HEK293 (cell line): ENCODE data around the gene IL2RG.

Source experiments
- CTCF ChIA-PET: fragments of 350-600 bp; formaldehyde crosslinking; extraction: SDS; loops from one replicate; lab custom pipeline; 2021; ENCODE audit warnings: antibody characterized with exemption; lab: Yijun Ruan, JAX
- POLR2A ChIA-PET: fragments of 300-600 bp; formaldehyde crosslinking; extraction: SDS; loops from one replicate; lab custom pipeline; 2020; ENCODE audit warnings: antibody characterized with exemption, inconsistent platforms; lab: Yijun Ruan, JAX
- H3K27ac ChIP-seq: fragments of 200-500 bp; sonication (Bioruptor generic); 2 replicates; pipeline ENCODE4 v1.5.1; 2014; ENCODE audit warnings: low read depth, low read length, control low read depth, inconsistent platforms; ENCODE audit errors: extremely low read depth
- H3K36me3 ChIP-seq, 2 experiments: fragments of 200-500 bp in 1 of 2; sonication (Bioruptor generic) in 1 of 2; 1 replicate in 1 of 2; 2 replicates in 1 of 2; pipeline ENCODE4 v1.5.1; 2014 to 2017; ENCODE audit warnings: inconsistent platforms in 2 of 2, low read length in 2 of 2; ENCODE audit not compliant: control insufficient read depth in 2 of 2, insufficient read depth in 1 of 2
- H3K4me1 ChIP-seq: fragments of 200-500 bp; sonication (Bioruptor generic); 2 replicates; pipeline ENCODE4 v1.5.1; 2014; ENCODE audit warnings: mild to moderate bottlenecking, low read length, inconsistent platforms; ENCODE audit not compliant: control insufficient read depth, insufficient read depth
- H3K4me3 ChIP-seq: 2 replicates; pipeline ENCODE4 v1.5.1; 2011; ENCODE audit warnings: low read depth, mild to moderate bottlenecking, control low read depth, low read length, moderate library complexity
- H3K9me3 ChIP-seq: fragments of 200-500 bp; sonication (Bioruptor generic); 2 replicates; pipeline ENCODE4 v1.5.1; 2014; ENCODE audit warnings: low read depth, low read length, inconsistent platforms; ENCODE audit not compliant: control insufficient read depth, insufficient read depth
- CTCF ChIP-seq: fragments of 450-650 bp; formaldehyde crosslinking; IDR thresholded peaks from 2 replicates; pipeline ENCODE4 v1.5.1; 2016; ENCODE audit warnings: missing biosample characterization, missing genetic modification characterization
- GLIS2 ChIP-seq: fragments of 450-650 bp; formaldehyde crosslinking; IDR thresholded peaks from 2 replicates; pipeline ENCODE4 v1.5.1; 2016; ENCODE audit warnings: missing biosample characterization, missing genetic modification characterization
- HIC1 ChIP-seq: fragments of 450-650 bp; formaldehyde crosslinking; IDR thresholded peaks from 2 replicates; pipeline ENCODE4 v1.5.1; 2016; ENCODE audit warnings: missing biosample characterization, missing genetic modification characterization
- KLF17 ChIP-seq: fragments of 450-650 bp; formaldehyde crosslinking; IDR thresholded peaks from 2 replicates; pipeline ENCODE4 v1.5.1; 2016; ENCODE audit warnings: missing biosample characterization, missing genetic modification characterization
- TSHZ1 ChIP-seq: fragments of 450-650 bp; formaldehyde crosslinking; IDR thresholded peaks from 2 replicates; pipeline ENCODE4 v1.5.1; 2016; ENCODE audit warnings: missing biosample characterization, missing genetic modification characterization, borderline replicate concordance
- ZBTB7A ChIP-seq: fragments of 450-650 bp; formaldehyde crosslinking; IDR thresholded peaks from 2 replicates; pipeline ENCODE4 v1.5.1; 2016; ENCODE audit warnings: low read depth, missing biosample characterization, missing genetic modification characterization
- ZIC2 ChIP-seq: fragments of 450-650 bp; formaldehyde crosslinking; IDR thresholded peaks from 2 replicates; pipeline ENCODE4 v1.5.1; 2016; ENCODE audit warnings: missing biosample characterization, missing genetic modification characterization
- ZNF140 ChIP-seq: fragments of 450-650 bp; formaldehyde crosslinking; IDR thresholded peaks from 2 replicates; pipeline ENCODE4 v1.5.1; 2016; ENCODE audit warnings: missing biosample characterization, missing genetic modification characterization
- ZNF221 ChIP-seq: fragments of 450-650 bp; formaldehyde crosslinking; IDR thresholded peaks from 2 replicates; pipeline ENCODE4 v1.5.1; 2017; ENCODE audit warnings: missing biosample characterization, missing genetic modification characterization, borderline replicate concordance
- ZNF514 ChIP-seq: fragments of 450-650 bp; formaldehyde crosslinking; IDR thresholded peaks from 2 replicates; pipeline ENCODE4 v1.5.1; 2016; ENCODE audit warnings: missing biosample characterization, missing genetic modification characterization
- ZNF791 ChIP-seq: fragments of 450-650 bp; formaldehyde crosslinking; IDR thresholded peaks from 2 replicates; pipeline ENCODE4 v1.5.1; 2016; ENCODE audit warnings: missing biosample characterization, missing genetic modification characterization
- ZSCAN5A ChIP-seq: fragments of 450-650 bp; formaldehyde crosslinking; IDR thresholded peaks from 2 replicates; pipeline ENCODE4 v1.5.1; 2016; ENCODE audit warnings: missing biosample characterization, missing genetic modification characterization

IL2RG gene

GRCh38 chrX:71100581-71101505 is 10.5 kb downstream of the IL2RG start:
- CTCF ChIA-PET = interaction anchor here (0.5 to 0.7 kb wide), 2 partner anchors 99 to 811 kb away, joined by 4 to 5 read pairs; partner anchors contain the start of genes KIF4A and PDZD11
- H3K27ac ChIP-seq = no peak overlapping the region

GRCh38 chrX:71099736-71100135 is 11.6 kb downstream of the IL2RG start:
- H3K4me3 ChIP-seq = no peak overlapping the region
- no peak for TF ChIP-seq ZNF514 (tag by site-specific recombination)
- TF ChIP-seq ZIC2 (tag by site-specific recombination) = peak; percentile 29; the same call in 1 of the 2 replicates
- TF ChIP-seq, all 188 proteins: peak for 1
- POLR2A ChIA-PET = interaction anchor here (1.2 kb wide), 2 partner anchors 19 to 27 kb away, joined by 3 to 6 read pairs; partner anchors contain the start of gene MED12
- Histone ChIP-seq H3K4me1 (peaks cover 3% of the 10 kb centered on the region; the same call in 1 of the 2 replicates), H3K9me3 (no peaks in the 10 kb centered on the region), H3K36me3 (peaks cover 0 to 17% of the 10 kb centered on the region in 2 experiments; a peak in 1 of 3 replicates), H3K27ac (no peak overlapping the region)
- CTCF ChIA-PET = interaction anchor here (1.0 to 1.3 kb wide), 2 partner anchors 30 to 79 kb away, joined by 3 to 4 read pairs; no protein-coding TSS in a partner anchor

More at GRCh38 chrX:71100581-71101505, 10.5 kb downstream of the IL2RG start:
- Histone ChIP-seq H3K4me1 (peaks cover 3% of the 10 kb centered on the region; the same call in 1 of the 2 replicates), H3K4me3 (no peak overlapping the region)
- POLR2A ChIA-PET = interaction anchor here (2.9 kb wide), 1 partner anchor 18 kb away, joined by 16 read pairs; the partner anchor contains the start of gene MED12
- TF ChIP-seq CTCF (tag by site-specific recombination) = peak; percentile 72
- TF ChIP-seq HIC1 = no peak
- TF ChIP-seq, all 188 proteins: peak for 1
- Histone ChIP-seq H3K9me3 (no peaks in the 10 kb centered on the region), H3K36me3 (peaks cover 0 to 17% of the 10 kb centered on the region in 2 experiments; a peak in 1 of 3 replicates)

GRCh38 chrX:71098951-71099506 is 12.3 kb downstream of the IL2RG start:
- Histone ChIP-seq H3K4me3 (no peak overlapping the region), H3K27ac (no peak overlapping the region), H3K36me3 (peaks cover 0 to 17% of the 10 kb centered on the region in 2 experiments; a peak in 1 of 3 replicates), H3K9me3 (no peaks in the 10 kb centered on the region), H3K4me1 (peaks cover 3% of the 10 kb centered on the region; the same call in 1 of the 2 replicates)
- ChIA-PET CTCF (interaction anchor here (1.0 to 1.3 kb wide), 2 partner anchors 31 to 80 kb away, joined by 3 to 4 read pairs; no protein-coding TSS in a partner anchor), POLR2A (interaction anchor here (1.2 kb wide), 2 partner anchors 20 to 28 kb away, joined by 3 to 6 read pairs; partner anchors contain the start of gene MED12)
- TF ChIP-seq GLIS2 (tag by site-specific recombination) = peak; percentile 26; the same call in 1 of the 2 replicates
- TF ChIP-seq ZNF221 (tag by site-specific recombination) = no peak

GRCh38 chrX:71098302-71098701 is 13.1 kb downstream of the IL2RG start:
- no peaks in the 10 kb centered on the region for H3K9me3 ChIP-seq
- no peak overlapping the region for H3K4me3 ChIP-seq
- H3K27ac ChIP-seq = no peak overlapping the region
- H3K4me1 ChIP-seq = peaks cover 3% of the 10 kb centered on the region; the same call in 1 of the 2 replicates
- peaks cover 0 to 17% of the 10 kb centered on the region in 2 experiments; a peak in 1 of 3 replicates for H3K36me3 ChIP-seq
- CTCF ChIA-PET = interaction anchor here (1.0 kb wide), 1 partner anchor 10 kb away, joined by 4 read pairs; no protein-coding TSS in a partner anchor
- POLR2A ChIA-PET = no interaction called here
- TF ChIP-seq ZSCAN5A (tag by site-specific recombination) = no peak
- TF ChIP-seq ZBTB7A (tag by site-specific recombination) = no peak
- no peak for TF ChIP-seq ZNF791 (tag by site-specific recombination)
- TF ChIP-seq KLF17 (tag by site-specific recombination) = no peak
- TF ChIP-seq TSHZ1 (tag by site-specific recombination) = no peak
- no peak for TF ChIP-seq ZNF140 (tag by site-specific recombination)
